GM12891 (cell line): ENCODE measurements around the gene CACTIN.

Experiments
- DNase-seq: peaks from one replicate; pipeline ENCODE4 v3.0.0; 2011; ENCODE audit warnings: low spot score; ENCODE audit not compliant: insufficient read length
- FAIRE-seq: peaks from 2 replicates; lab custom pipeline; 2011; peaks lifted over from hg19 to GRCh38; lab: Jason Lieb, UNC
- PAX5 ChIP-seq: IDR thresholded peaks from 2 replicates; pipeline ENCODE4 v1.6.1; 2011; ENCODE audit warnings: low read length, moderate library complexity, mild to moderate bottlenecking; ENCODE audit not compliant: insufficient read depth, severe bottlenecking
- POLR2A ChIP-seq: IDR thresholded peaks from 2 replicates; pipeline ENCODE4 v1.6.1; 2011; ENCODE audit warnings: low read depth, low read length, control low read depth
- POLR2AphosphoS5 ChIP-seq: IDR thresholded peaks from 2 replicates; pipeline ENCODE4 v1.6.1; 2011; ENCODE audit warnings: low read depth, low read length, control low read depth
- POU2F2 ChIP-seq: IDR thresholded peaks from 2 replicates; pipeline ENCODE4 v1.6.1; 2011; ENCODE audit warnings: low read depth, mild to moderate bottlenecking, control low read depth, low read length, moderate library complexity
- SPI1 ChIP-seq: IDR thresholded peaks from 2 replicates; pipeline ENCODE4 v1.6.1; 2011; ENCODE audit warnings: low read depth, low read length, control low read depth
- TAF1 ChIP-seq: IDR thresholded peaks from 2 replicates; pipeline ENCODE4 v1.6.1; 2011; ENCODE audit warnings: low read depth, low read length, control low read depth

CACTIN gene

DNA sequence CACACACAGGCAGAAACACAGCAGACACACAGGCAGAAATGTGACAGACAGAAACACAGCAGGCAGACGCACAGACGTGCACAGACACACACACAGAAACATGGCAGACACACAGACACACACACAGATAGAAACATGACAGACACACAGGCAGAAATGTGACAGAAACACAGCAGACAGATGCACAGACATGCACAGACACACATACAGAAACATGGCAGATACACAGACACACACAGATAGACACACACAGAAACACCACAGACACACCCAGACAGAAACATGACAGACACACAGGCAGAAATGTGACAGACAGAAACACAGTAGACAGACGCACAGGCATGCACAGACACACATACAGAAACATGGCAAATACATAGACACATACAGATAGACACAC lies 21.2 kb downstream of the CACTIN start:
- peak; percentile 93 for FAIRE-seq
- DNase-seq: no peak
- TF ChIP-seq TAF1: no peak

DNA sequence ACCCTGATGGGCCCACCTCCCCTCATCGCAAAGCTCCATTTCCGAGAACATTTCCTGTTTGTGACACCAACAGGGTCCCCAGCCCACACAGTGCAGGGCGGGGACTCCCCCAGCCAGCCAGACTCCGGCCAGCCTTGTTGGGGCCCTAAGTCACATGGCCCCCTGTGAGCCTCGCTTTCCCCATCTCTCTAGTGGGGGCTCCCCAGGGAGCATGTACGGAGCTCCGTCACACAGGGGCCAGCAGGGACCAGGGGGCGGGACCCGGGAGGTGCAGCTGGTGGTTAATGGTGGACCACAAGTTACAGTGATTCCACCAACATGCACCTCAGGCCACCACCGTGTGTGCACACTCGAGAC lies 21.6 kb downstream of the CACTIN start:
- FAIRE-seq: no peak
- DNase-seq: no peak
- TF ChIP-seq SPI1 (no peak), PAX5 (no peak), POLR2A (no peak), POLR2AphosphoS5 (no peak), TAF1 (no peak), POU2F2 (no peak)

DNA sequence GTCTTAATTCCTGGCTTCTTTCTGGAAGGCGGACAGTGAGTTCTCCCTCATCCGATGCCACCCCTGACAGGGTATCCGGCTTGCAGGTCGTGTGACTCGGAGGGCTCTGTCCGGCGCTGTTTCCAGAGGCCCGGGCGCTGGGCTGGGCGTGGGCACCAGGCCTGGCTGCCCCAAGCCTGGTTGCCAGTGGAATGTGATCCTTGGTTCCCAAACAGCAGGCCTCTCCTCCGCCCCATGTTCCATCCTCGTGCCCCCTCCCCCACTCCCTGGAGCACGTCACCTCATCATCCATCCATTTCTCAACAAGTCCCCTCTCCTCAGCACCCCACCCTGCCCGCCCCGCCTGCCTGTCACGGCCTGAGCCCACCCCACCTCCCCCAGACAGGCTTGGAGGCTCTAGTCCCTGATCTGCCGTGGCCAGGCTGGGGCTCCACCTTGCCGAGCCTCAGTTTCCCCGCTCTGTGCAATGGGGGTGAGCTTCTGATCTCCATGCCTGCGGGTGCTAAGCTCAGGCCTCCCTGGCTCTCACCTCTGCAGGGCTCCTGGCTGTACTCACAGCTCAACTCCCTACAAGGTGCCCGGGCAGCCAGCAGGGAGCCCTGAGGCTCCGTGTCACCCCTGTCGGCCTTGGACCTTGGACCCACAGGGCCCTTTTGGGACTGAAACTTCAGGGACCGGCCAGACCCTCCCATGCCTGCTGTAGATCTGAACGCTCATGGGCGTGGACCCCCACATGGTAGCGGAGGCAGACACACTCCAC lies 22.2 kb downstream of the CACTIN start:
- DNase-seq (no peak), FAIRE-seq (no peak)
- TF ChIP-seq POLR2AphosphoS5 (no peak), TAF1 (no peak)

DNA sequence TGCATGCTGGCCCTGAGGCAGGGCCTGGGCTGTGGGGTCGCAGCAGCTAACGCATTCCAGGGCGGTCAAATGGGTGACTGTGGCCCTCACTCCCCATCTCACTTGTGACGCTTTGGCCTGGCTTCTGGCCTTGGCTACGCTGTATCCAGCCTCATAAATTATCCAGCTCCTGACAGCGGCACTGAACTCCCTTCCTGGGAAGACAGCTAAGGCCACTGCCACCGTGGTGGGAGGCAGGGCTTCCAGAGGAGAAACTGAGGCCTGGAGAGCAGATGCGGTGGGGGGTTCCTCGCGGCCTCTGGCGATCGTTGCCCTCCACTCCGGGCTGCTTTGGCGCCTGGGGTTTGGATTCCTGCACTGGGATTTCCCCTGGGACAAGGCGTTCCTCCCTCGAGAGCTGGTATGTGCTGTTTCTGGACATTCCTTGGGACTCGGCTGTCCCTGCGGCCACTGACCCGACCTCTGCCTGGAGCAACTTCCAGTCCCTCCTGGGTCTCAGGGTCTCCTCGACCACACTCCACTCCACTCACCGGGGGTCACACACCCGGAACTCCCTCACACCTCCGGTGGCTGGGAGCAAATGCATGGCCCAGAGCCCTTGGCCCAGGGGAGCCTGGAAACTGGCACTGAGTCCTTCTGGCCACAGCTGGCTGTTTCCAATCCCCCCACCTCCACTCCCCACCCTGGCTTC lies 23.3 kb downstream of the CACTIN start:
- no peak for FAIRE-seq

DNA sequence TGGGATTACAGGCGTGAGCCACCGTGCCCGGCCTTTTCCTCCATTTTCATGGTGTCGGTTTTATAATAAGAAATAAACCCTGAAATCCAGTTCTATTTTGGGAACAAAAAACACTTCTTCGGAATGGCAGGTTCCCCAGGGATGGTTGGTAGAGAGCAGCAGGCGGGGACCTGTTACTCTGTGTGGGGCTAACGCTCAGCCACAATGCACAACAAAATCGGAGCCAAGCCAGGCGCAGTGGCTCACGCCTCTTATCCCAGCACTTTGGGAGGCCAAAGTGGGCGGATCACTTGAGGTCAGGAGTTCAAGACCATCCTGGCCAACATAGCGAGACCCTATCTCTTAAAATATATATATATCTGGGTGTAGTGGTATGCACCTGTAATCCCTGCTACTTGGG lies 25.6 kb downstream of the CACTIN start:
- TF ChIP-seq SPI1 (no peak), POLR2A (no peak), PAX5 (no peak), POLR2AphosphoS5 (no peak), TAF1 (no peak), POU2F2 (no peak)
- no peak for FAIRE-seq

More for the DNA sequence above, 23.3 kb downstream of the CACTIN start:
- DNase-seq: no peak
- TF ChIP-seq SPI1: no peak

DNA sequence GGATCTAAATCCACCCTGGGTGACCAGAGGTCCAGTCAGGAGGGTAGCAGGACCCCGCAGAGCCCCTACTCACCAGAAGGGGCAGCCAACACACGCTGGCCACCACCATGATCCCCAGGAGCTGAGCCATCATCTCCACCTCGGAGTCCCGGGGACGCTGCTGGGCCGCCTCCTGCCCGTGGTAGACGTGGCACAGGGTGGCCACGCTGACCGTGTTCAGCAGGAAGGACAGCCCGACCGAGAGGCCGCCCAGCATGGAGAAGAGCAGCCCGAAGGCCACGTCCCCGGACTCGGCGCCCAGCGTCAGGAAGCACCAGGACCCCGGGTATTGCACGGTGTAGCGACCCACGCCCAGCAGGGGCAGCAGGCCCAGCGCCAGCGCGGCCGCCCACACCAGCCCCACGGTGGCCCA lies 26.8 kb downstream of the CACTIN start:
- TF ChIP-seq SPI1 (no peak), TAF1 (no peak), POLR2A (no peak), PAX5 (no peak), POLR2AphosphoS5 (no peak), POU2F2 (no peak)
- FAIRE-seq (no peak), DNase-seq (no peak)

More for the DNA sequence above, 25.6 kb downstream of the CACTIN start:
- DNase-seq: no peak

DNA sequence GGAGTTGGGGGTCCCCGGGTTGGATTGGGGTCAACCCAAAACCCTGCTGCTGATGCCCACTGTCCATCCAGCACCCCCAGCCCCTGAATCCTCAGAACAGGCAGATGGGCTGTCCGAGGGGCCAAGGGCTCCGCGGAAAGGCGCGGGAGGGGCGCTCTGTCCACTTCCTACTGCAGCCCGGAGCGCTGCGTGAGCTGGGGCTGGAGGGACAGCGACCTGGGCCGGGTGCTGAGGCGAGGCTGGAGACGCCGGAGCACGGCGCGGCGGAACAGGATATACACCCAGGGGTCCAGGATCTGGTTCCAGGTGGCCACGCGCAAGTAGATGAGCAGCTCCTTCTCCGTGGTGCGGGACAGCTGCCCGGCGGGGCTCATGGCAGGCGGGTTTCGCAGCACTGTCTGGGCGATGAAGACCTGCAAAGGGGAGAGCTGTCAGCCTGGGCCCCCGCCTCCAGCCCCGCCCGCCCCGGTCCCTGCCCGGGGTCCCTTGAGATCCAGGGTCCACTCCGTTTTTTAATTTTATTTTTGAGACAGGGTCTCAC lies 31.0 kb downstream of the CACTIN start:
- FAIRE-seq (no peak), DNase-seq (no peak)
- no peak for TF ChIP-seq TAF1
- TF ChIP-seq POLR2A: no peak
- no peak for TF ChIP-seq PAX5
- no peak for TF ChIP-seq POLR2AphosphoS5
- TF ChIP-seq POU2F2: no peak
- no peak for TF ChIP-seq SPI1

DNA sequence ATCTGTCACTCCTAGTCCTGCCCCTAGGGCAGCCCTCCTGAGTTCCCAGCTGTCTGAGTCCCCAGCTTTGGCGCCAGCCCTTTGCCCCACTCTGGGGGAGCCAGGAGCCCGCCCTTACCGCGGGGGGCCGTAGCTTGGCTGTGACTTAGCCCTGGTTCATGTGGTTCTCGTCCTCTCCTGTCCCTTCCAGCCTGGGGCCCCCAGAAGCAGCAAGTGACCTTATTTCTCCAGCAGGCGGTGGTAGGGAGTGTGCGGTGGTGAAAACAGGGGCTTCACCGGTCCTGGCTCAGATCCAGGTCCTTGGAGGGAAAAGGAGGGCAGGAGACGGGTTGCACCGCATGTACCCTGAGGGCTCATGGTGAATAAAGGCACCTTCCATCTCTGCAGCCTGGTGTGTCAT lies 33.4 kb downstream of the CACTIN start:
- FAIRE-seq (no peak), DNase-seq (no peak)
- TF ChIP-seq POLR2AphosphoS5 (no peak), TAF1 (no peak)

DNA sequence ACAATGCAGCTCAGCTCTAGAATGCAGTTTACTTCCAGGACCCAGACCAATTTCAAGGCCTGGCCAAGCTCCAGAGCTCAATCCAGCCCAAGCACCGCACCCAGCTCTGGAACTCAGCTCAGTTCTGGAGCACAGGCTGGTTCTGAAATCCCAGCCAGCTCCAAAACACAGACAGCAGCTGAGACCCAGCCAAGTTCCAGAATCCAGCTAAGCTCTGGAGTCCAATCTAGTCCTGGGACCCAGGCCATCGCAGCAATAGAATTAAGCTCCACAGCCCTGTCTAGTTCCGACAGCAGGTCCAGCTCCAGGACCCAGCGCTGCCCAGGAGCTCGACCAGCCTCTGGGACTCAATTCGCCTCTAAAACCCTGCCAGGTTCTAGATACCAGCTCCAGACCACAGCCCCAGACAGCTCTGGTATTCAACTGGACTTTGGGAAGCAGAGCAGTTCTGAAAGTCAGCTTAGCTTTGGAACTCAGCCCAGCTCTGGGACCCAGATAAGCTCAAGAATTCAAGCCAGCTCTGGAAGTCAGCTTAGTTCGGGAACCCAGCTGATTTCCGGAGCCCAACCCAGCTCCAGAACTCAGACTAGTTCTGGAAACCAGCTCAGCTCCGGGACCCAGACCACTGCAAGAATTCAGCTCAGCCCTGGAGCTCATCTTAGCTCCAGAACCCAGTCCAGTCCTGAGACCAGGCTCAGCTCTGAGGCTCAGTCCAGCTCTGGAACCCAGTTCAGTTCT lies 34.5 kb downstream of the CACTIN start:
- FAIRE-seq (no peak), DNase-seq (no peak)
- no peak for TF ChIP-seq POLR2AphosphoS5

DNA sequence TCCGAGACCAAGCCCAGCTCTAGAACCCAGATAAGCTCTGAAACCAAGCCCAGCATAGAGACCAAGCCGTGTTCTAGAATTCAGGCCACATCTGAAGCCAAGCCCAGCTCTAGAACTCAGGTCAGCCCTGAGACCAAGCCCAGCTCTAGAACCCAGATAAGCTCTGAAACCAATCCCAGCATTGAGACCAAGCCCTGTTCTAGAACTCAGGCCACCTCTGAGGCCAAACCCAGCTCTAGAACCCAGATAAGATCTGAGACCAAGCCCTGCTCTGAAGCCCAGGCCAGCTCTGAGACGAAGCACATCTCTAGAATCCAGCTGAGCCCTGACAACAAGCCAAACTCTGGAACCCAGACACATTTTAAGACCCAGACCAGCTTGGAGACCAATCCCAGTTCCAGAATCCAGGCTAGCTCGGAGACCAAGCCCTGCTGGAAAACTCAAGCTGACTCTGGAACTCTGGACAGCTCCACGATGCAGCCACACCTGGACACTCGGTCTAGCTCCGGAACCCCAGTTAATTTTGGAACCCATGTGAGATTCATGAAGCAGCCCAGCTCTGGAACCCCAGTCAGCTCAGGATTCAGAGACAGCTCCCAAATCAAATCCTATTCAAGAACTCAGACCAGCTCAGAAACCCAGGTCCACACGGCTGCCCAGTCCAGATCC lies 35.5 kb downstream of the CACTIN start:
- no peak for FAIRE-seq
- DNase-seq: no peak
- TF ChIP-seq TAF1: no peak
